H9 (cell line): Measurements from ENCODE around the gene WDR54. TPM values are rescaled to one million over a fixed set of nuclear protein-coding genes. Genes with fewer than 3 reads are reported as not detected.

ENCODE experiments used
- DNase-seq: peaks from one replicate; pipeline ENCODE4 v3.0.0-alpha.2; 2017
- H2AFZ ChIP-seq: one replicate; pipeline ENCODE4 v1.6.1; 2013; ENCODE audit warnings: mild to moderate bottlenecking, low read length, control low read depth, moderate library complexity
- H2AK5ac ChIP-seq: 2 replicates; pipeline ENCODE4 v1.6.1; 2013; ENCODE audit warnings: low read length, control low read depth, mixed read lengths; ENCODE audit not compliant: insufficient read length
- H2BK120ac ChIP-seq: one replicate; pipeline ENCODE4 v1.6.1; 2013; ENCODE audit warnings: low read depth, mild to moderate bottlenecking, low read length, control low read depth, inconsistent platforms; ENCODE audit not compliant: poor library complexity, severe bottlenecking
- H2BK12ac ChIP-seq: 2 replicates; pipeline ENCODE4 v1.6.1; 2013; ENCODE audit warnings: low read length, control low read depth, mixed read lengths, low read depth; ENCODE audit not compliant: insufficient read length
- H2BK15ac ChIP-seq: 2 replicates; pipeline ENCODE4 v1.6.1; 2013; ENCODE audit warnings: low read depth, low read length, control low read depth
- H2BK20ac ChIP-seq: one replicate; pipeline ENCODE4 v1.6.1; 2013; ENCODE audit warnings: low read depth, mild to moderate bottlenecking, low read length, control low read depth, inconsistent platforms; ENCODE audit not compliant: poor library complexity, severe bottlenecking
- H2BK5ac ChIP-seq: 2 replicates; pipeline ENCODE4 v1.6.1; 2013; ENCODE audit warnings: low read length, control low read depth, mixed read lengths; ENCODE audit not compliant: insufficient read length
- H3K14ac ChIP-seq: 2 replicates; pipeline ENCODE4 v1.6.1; 2013; ENCODE audit warnings: low read length, control low read depth; ENCODE audit not compliant: insufficient read depth
- H3K18ac ChIP-seq: 2 replicates; pipeline ENCODE4 v1.6.1; 2013; ENCODE audit warnings: low read depth, mild to moderate bottlenecking, mixed read lengths, low read length, control low read depth; ENCODE audit not compliant: insufficient read length
- H3K23ac ChIP-seq: 2 replicates; pipeline ENCODE4 v1.6.1; 2013; ENCODE audit warnings: low read length, control low read depth, mixed read lengths, low read depth; ENCODE audit not compliant: insufficient read length
- H3K23me2 ChIP-seq: 2 replicates; pipeline ENCODE4 v1.6.1; 2013; ENCODE audit warnings: low read depth, mild to moderate bottlenecking, mixed read lengths, low read length, control low read depth; ENCODE audit not compliant: insufficient read length, poor library complexity, severe bottlenecking
- H3K27ac ChIP-seq: 2 replicates; pipeline ENCODE4 v1.5.1; 2013; ENCODE audit warnings: low read length, control low read depth, mixed read lengths, low read depth; ENCODE audit not compliant: insufficient read length
- H3K27me3 ChIP-seq: 2 replicates; pipeline ENCODE4 v1.6.1; 2013; ENCODE audit warnings: low read length, control low read depth, inconsistent platforms; ENCODE audit not compliant: insufficient read depth
- H3K4ac ChIP-seq: 2 replicates; pipeline ENCODE4 v1.6.1; 2013; ENCODE audit warnings: low read depth, mild to moderate bottlenecking, control low read depth, inconsistent platforms, low read length, moderate library complexity
- H3K4me1 ChIP-seq: 2 replicates; pipeline ENCODE4 v1.6.1; 2013; ENCODE audit warnings: low read length, control low read depth, inconsistent platforms; ENCODE audit not compliant: insufficient read depth
- H3K4me2 ChIP-seq: 2 replicates; pipeline ENCODE4 v1.6.1; 2013; ENCODE audit warnings: low read length, control low read depth, mixed read lengths; ENCODE audit not compliant: insufficient read length, insufficient read depth
- H3K56ac ChIP-seq: 2 replicates; pipeline ENCODE4 v1.6.1; 2013; ENCODE audit warnings: low read depth, mild to moderate bottlenecking, mixed read lengths, low read length, control low read depth; ENCODE audit not compliant: insufficient read length
- H3K79me1 ChIP-seq: 2 replicates; pipeline ENCODE4 v1.6.1; 2013; ENCODE audit warnings: low read depth, mild to moderate bottlenecking, moderate library complexity, low read length, control low read depth, inconsistent platforms; ENCODE audit not compliant: insufficient read depth, poor library complexity, severe bottlenecking
- H3K79me2 ChIP-seq: 2 replicates; pipeline ENCODE4 v1.6.1; 2013; ENCODE audit warnings: low read length, control low read depth, inconsistent platforms; ENCODE audit not compliant: insufficient read depth
- H3K9ac ChIP-seq: 2 replicates; pipeline ENCODE4 v1.6.1; 2013; ENCODE audit warnings: low read length, control low read depth, mixed read lengths; ENCODE audit not compliant: insufficient read length; ENCODE audit errors: extremely low read depth
- H3K9me3 ChIP-seq: one replicate; pipeline ENCODE4 v1.6.1; 2013; ENCODE audit warnings: low read depth, low read length, inconsistent platforms; ENCODE audit not compliant: control insufficient read depth
- H3T11ph ChIP-seq: one replicate; pipeline ENCODE4 v1.6.1; 2013; ENCODE audit warnings: mild to moderate bottlenecking, low read length, control low read depth, inconsistent platforms
- H4K20me1 ChIP-seq: one replicate; pipeline ENCODE4 v1.6.1; 2013; ENCODE audit not compliant: control insufficient read depth, insufficient read length, insufficient read depth
- H4K5ac ChIP-seq: 2 replicates; pipeline ENCODE4 v1.6.1; 2013; ENCODE audit warnings: low read depth, mild to moderate bottlenecking, mixed read lengths, low read length, control low read depth; ENCODE audit not compliant: insufficient read length
- H4K8ac ChIP-seq: replicated peaks from 2 replicates; pipeline ENCODE4 v1.6.1; 2013; ENCODE audit warnings: low read length, control low read depth, mixed read lengths, low read depth; ENCODE audit not compliant: insufficient read length
- H4K91ac ChIP-seq: 2 replicates; pipeline ENCODE4 v1.6.1; 2013; ENCODE audit warnings: low read depth, mild to moderate bottlenecking, moderate library complexity, mixed read lengths, low read length, control low read depth; ENCODE audit not compliant: insufficient read length
- H3K27ac Mint-ChIP-seq, 3 experiments: 2 replicates in 2 of 3; 3 replicates in 1 of 3; pipeline ENCODE4 v1.8.0; 2020 to 2021; ENCODE audit warnings: mixed read lengths in 3 of 3, mild to moderate bottlenecking in 1 of 3, moderate library complexity in 1 of 3
- H3K27me3 Mint-ChIP-seq: 2 replicates; pipeline ENCODE4 v1.8.0; 2021; ENCODE audit warnings: low read depth, mild to moderate bottlenecking, moderate library complexity, mixed read lengths
- H3K36me3 Mint-ChIP-seq, 3 experiments: 2 replicates in 2 of 3; 3 replicates in 1 of 3; pipeline ENCODE4 v1.8.0; 2020 to 2021; ENCODE audit warnings: low read depth in 3 of 3, mixed read lengths in 3 of 3; ENCODE audit not compliant: insufficient read depth in 1 of 3
- H3K4me1 Mint-ChIP-seq, 2 experiments: 2 replicates each; pipeline ENCODE4 v1.8.0; 2020; ENCODE audit warnings: mixed read lengths in 2 of 2
- H3K4me3 Mint-ChIP-seq, 2 experiments: 2 replicates in 1 of 2; 3 replicates in 1 of 2; pipeline ENCODE4 v1.8.0; 2020 to 2021; ENCODE audit warnings: mild to moderate bottlenecking in 2 of 2, mixed read lengths in 2 of 2, moderate library complexity in 1 of 2
- H3K9me3 Mint-ChIP-seq, 2 experiments: 2 replicates in 1 of 2; 3 replicates in 1 of 2; pipeline ENCODE4 v1.8.0; 2020; ENCODE audit warnings: mild to moderate bottlenecking in 2 of 2, mixed read lengths in 2 of 2, moderate library complexity in 1 of 2
- total RNA-seq: library from RNA; stranded (reverse); gene quantifications from 2 replicates; pipeline ENCODE4 v1.2.1, GENCODE V29; 2021
- TF ChIP-seq, protein P1 (sequence below): fragments of 200-600 bp; sonication (generic); conservative IDR thresholded peaks from 3 replicates; pipeline ENCODE4 v1.8.0; 2021; ENCODE audit warnings: antibody characterized with exemption, mild to moderate bottlenecking

The WDR54 gene
- total RNA-seq, 1 experiment from 2014 or later, result 66.4 TPM

GRCh38 chr2:74399785-74400184, 21.7 kb upstream of the WDR54 start:
- no peak overlapping the region for H4K5ac ChIP-seq
- no peak overlapping the region for H4K91ac ChIP-seq
- no peaks in the 10 kb centered on the region for H3K79me1 ChIP-seq
- no peak overlapping the region for H2BK5ac ChIP-seq
- no peaks in the 10 kb centered on the region for H4K20me1 ChIP-seq
- no peak overlapping the region for H4K8ac ChIP-seq
- no peak overlapping the region for H2BK20ac ChIP-seq
- H3T11ph ChIP-seq, result no peak overlapping the region
- Mint-ChIP-seq H3K4me1 (peaks cover 10 to 11% of the 10 kb centered on the region in 2 experiments), H3K9me3 (no peaks in the 10 kb centered on the region), H3K27ac (peak overlapping the region in 2 of 3 experiments; percentile 50 to 75; a peak in 2 of 7 replicates), H3K36me3 (no peaks in the 10 kb centered on the region), H3K27me3 (no peaks in the 10 kb centered on the region; the same call in 1 of the 2 replicates), H3K4me3 (no peak overlapping the region)
- H3K14ac ChIP-seq, result no peak overlapping the region
- H3K4ac ChIP-seq, result no peak overlapping the region
- H3K4me1 ChIP-seq, result no peaks in the 10 kb centered on the region
- H2AK5ac ChIP-seq, result no peak overlapping the region
- H3K27ac ChIP-seq, result no peak overlapping the region
- H3K4me2 ChIP-seq, result peak overlapping the region; percentile 8
- no peak overlapping the region for H2BK120ac ChIP-seq
- no peak overlapping the region for H3K23ac ChIP-seq
- H3K27me3 ChIP-seq, result no peaks in the 10 kb centered on the region
- no peak overlapping the region for H3K18ac ChIP-seq
- H2BK12ac ChIP-seq, result no peak overlapping the region
- no peaks in the 10 kb centered on the region for H3K9me3 ChIP-seq
- no peaks in the 10 kb centered on the region for H3K23me2 ChIP-seq
- TF ChIP-seq, protein P1, sequence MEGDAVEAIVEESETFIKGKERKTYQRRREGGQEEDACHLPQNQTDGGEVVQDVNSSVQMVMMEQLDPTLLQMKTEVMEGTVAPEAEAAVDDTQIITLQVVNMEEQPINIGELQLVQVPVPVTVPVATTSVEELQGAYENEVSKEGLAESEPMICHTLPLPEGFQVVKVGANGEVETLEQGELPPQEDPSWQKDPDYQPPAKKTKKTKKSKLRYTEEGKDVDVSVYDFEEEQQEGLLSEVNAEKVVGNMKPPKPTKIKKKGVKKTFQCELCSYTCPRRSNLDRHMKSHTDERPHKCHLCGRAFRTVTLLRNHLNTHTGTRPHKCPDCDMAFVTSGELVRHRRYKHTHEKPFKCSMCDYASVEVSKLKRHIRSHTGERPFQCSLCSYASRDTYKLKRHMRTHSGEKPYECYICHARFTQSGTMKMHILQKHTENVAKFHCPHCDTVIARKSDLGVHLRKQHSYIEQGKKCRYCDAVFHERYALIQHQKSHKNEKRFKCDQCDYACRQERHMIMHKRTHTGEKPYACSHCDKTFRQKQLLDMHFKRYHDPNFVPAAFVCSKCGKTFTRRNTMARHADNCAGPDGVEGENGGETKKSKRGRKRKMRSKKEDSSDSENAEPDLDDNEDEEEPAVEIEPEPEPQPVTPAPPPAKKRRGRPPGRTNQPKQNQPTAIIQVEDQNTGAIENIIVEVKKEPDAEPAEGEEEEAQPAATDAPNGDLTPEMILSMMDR, result peak; percentile 69
- no peak overlapping the region for H2AFZ ChIP-seq
- DNase-seq, result no peak
- no peak overlapping the region for H3K9ac ChIP-seq
- no peaks in the 10 kb centered on the region for H3K79me2 ChIP-seq
- H2BK15ac ChIP-seq, result no peak overlapping the region
- no peak overlapping the region for H3K56ac ChIP-seq
